22Rv1 (cell line): ENCODE data around the gene ITGB1BP1.

ENCODE experiments used
- CTCF ChIP-seq: fragments of 450-650 bp; IDR thresholded peaks from 2 replicates; pipeline ENCODE4 v1.5.1; 2017; ENCODE audit warnings: mild to moderate bottlenecking
- ZFX ChIP-seq: fragments of 450-650 bp; IDR thresholded peaks from 2 replicates; pipeline ENCODE4 v1.6.1; 2017; ENCODE audit warnings: antibody characterized with exemption, borderline replicate concordance

- TF ChIP-seq CTCF: no peak
- TF ChIP-seq ZFX: no peak
Measured at GRCh38 chr2:9392898-9393765, 30.2 kb downstream of the ITGB1BP1 start.
